Stimulated activated CD4-positive, alpha-beta T cell treated with anti-CD3 and anti-CD28 coated beads, Interleukin-4, amount 100 ng/mL, for 4 hours (primary cell): ENCODE data around the gene GRAMD4.
"Not testable (repeated sequence)": the region's sequence is repeated elsewhere in the genome, so short reads cannot be mapped to it uniquely, and the experiment has no call there.

Experiments used
- DNase-seq, 2 experiments: peaks; one replicate each; pipeline ENCODE4 v3.0.0-alpha.2; 2020

Gene GRAMD4

GRCh38 chr22:46600273-46600796, 19.9 kb upstream of the GRAMD4 start:
- DNase-seq = no peak

GRCh38 chr22:46602025-46602424, 18.2 kb upstream of the GRAMD4 start:
- DNase-seq = no peak

GRCh38 chr22:46604306-46604690, 15.9 kb upstream of the GRAMD4 start:
- peak; percentile 29 to 48 for DNase-seq

- DNase-seq = no peak
These were observed 15.1 kb upstream of the GRAMD4 start for GRCh38 chr22:46605117-46605516.

GRCh38 chr22:46606886-46607285, 13.3 kb upstream of the GRAMD4 start:
- DNase-seq = no peak

- no peak for DNase-seq
These were observed 12.6 kb upstream of the GRAMD4 start for GRCh38 chr22:46607483-46608114.

GRCh38 chr22:46609175-46609690, 11.0 kb upstream of the GRAMD4 start:
- DNase-seq = no peak

- no peak for DNase-seq
These were observed 10.4 kb upstream of the GRAMD4 start for GRCh38 chr22:46609724-46610201.

GRCh38 chr22:46610356-46610755, 9.8 kb upstream of the GRAMD4 start:
- no peak for DNase-seq

GRCh38 chr22:46611189-46611588, 9.0 kb upstream of the GRAMD4 start:
- DNase-seq = no peak

GRCh38 chr22:46612341-46612903, 7.8 kb upstream of the GRAMD4 start:
- DNase-seq = no peak

- DNase-seq = peak; percentile 12 to 34
These were observed 7.1 kb upstream of the GRAMD4 start for GRCh38 chr22:46612904-46613605.

- peak in 1 of 2 experiments; percentile 8 for DNase-seq
These were observed 6.6 kb upstream of the GRAMD4 start for GRCh38 chr22:46613606-46614021.

GRCh38 chr22:46614025-46614931, 5.9 kb upstream of the GRAMD4 start:
- peak; percentile 43 to 63 for DNase-seq

- DNase-seq = no peak
These were observed 2.8 kb upstream of the GRAMD4 start for GRCh38 chr22:46617207-46617985.

GRCh38 chr22:46617986-46618647, 2.1 kb upstream of the GRAMD4 start:
- DNase-seq = no peak

GRCh38 chr22:46618667-46619066, 1.5 kb upstream of the GRAMD4 start:
- DNase-seq = no peak

GRCh38 chr22:46619240-46619829, 851 bp upstream of the GRAMD4 start:
- no peak for DNase-seq

- no peak for DNase-seq
These were observed 529 bp downstream of the GRAMD4 start for GRCh38 chr22:46620588-46621242.

- not testable (repeated sequence) for DNase-seq
These were observed 1.2 kb downstream of the GRAMD4 start for GRCh38 chr22:46621243-46621930.
